Measurements from ENCODE around the gene ABHD16B.
"Not testable (repeated sequence)": the region's sequence is repeated elsewhere in the genome, so short reads cannot be mapped to it uniquely, and the experiment has no call there.

The ABHD16B gene

GRCh38 chr20:63856098-63856511 lies 5.2 kb upstream of the ABHD16B start:
- DNase-seq, result no peak

GRCh38 chr20:63857764-63858392 lies 3.4 kb upstream of the ABHD16B start:
- no peak for DNase-seq

GRCh38 chr20:63858393-63859165 lies 2.7 kb upstream of the ABHD16B start:
- DNase-seq, result no peak

GRCh38 chr20:63859166-63859699 lies 2.1 kb upstream of the ABHD16B start:
- no peak for DNase-seq

GRCh38 chr20:63860325-63861051 lies 810 bp upstream of the ABHD16B start:
- no peak for DNase-seq

GRCh38 chr20:63861981-63862901 lies 943 bp downstream of the ABHD16B start:
- DNase-seq, result no peak

- DNase-seq, result no peak
Measured at GRCh38 chr20:63863021-63863797, 1.9 kb downstream of the ABHD16B start.

GRCh38 chr20:63863798-63864544 lies 2.7 kb downstream of the ABHD16B start:
- DNase-seq, result peak; percentile 48

GRCh38 chr20:63864545-63864977 lies 3.3 kb downstream of the ABHD16B start:
- DNase-seq, result no peak

- peak; percentile 97 for DNase-seq
Measured at GRCh38 chr20:63864978-63865640, 3.8 kb downstream of the ABHD16B start, which contains the start of gene TPD52L2. Gene TPD52L2 (plus strand): TSS chr20:63865270. CDS start chr20:63865366, 96 bp downstream.

GRCh38 chr20:63867042-63867441 lies 5.7 kb downstream of the ABHD16B start:
- DNase-seq, result not testable (repeated sequence)

- no peak for DNase-seq
Measured at GRCh38 chr20:63868264-63868663, 7.0 kb downstream of the ABHD16B start.

- no peak for DNase-seq
Measured at GRCh38 chr20:63873477-63873971, 12.2 kb downstream of the ABHD16B start.

- DNase-seq, result not testable (repeated sequence)
Measured at GRCh38 chr20:63874241-63874640, 12.9 kb downstream of the ABHD16B start.

- no peak for DNase-seq
Measured at GRCh38 chr20:63876489-63877036, 15.3 kb downstream of the ABHD16B start.

GRCh38 chr20:63877755-63878470 lies 16.6 kb downstream of the ABHD16B start:
- no peak for DNase-seq

- no peak for DNase-seq
Measured at GRCh38 chr20:63878899-63879663, 17.8 kb downstream of the ABHD16B start.

- DNase-seq, result not testable (repeated sequence)
Measured at GRCh38 chr20:63880901-63881300, 19.6 kb downstream of the ABHD16B start.
